SH-SY5Y (cell line): ENCODE data around the gene PPP1R8.

Experiments
- GATA2 ChIP-seq: IDR thresholded peaks from 2 replicates; pipeline ENCODE4 v1.6.1; 2011; ENCODE audit warnings: mild to moderate bottlenecking, low read depth, low read length
- GATA3 ChIP-seq: IDR thresholded peaks from 2 replicates; pipeline ENCODE4 v1.6.1; 2011; ENCODE audit warnings: low read depth, mild to moderate bottlenecking, low read length, moderate library complexity

GRCh38 chr1:27858949-27859576 lies 28.5 kb downstream of the PPP1R8 start:
- TF ChIP-seq GATA2 (no peak), GATA3 (no peak)
